Keratinocyte (primary cell): Measurements from ENCODE around the gene WDR7.

Experiments
- EZH2 ChIP-seq: IDR thresholded peaks from one replicate; pipeline ENCODE4 v1.6.1; 2012; ENCODE audit warnings: inconsistent platforms, mild to moderate bottlenecking, low read length, moderate library complexity
- TF ChIP-seq, protein P1 (sequence below), 3 experiments: IDR thresholded peaks in 1 of 3; conservative IDR thresholded peaks in 1 of 3; optimal IDR thresholded peaks in 1 of 3; 2 replicates in 2 of 3; 3 replicates in 1 of 3; pipeline versions ENCODE3 to v1.5.1; 2011; ENCODE audit warnings: low read length in 3 of 3, mild to moderate bottlenecking in 3 of 3, moderate library complexity in 2 of 3, control low read depth in 1 of 3, inconsistent platforms in 1 of 3; ENCODE audit not compliant: insufficient read depth in 2 of 3; ENCODE audit errors: extremely low read depth in 1 of 3

DNA sequence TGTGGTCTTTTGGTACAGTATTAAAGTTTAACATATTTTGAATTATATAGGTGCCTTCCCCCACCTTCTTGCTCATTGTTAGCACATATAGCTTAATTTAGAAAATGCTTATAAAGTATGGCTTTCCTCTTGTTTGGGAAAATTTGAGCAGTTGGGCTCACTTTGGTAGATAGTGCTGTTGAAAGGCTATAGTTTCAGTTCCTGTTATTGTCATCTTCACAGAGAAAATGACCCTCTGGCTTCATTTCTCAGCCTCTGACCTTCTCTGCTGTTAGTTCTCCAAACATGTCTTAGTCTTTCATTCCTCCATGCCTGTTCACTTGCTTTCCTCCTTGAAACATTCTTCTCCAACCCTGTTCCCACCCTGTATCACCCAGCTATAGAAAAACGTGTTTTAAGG, 200.6 kb downstream of the WDR7 start:
- TF ChIP-seq, protein P1, sequence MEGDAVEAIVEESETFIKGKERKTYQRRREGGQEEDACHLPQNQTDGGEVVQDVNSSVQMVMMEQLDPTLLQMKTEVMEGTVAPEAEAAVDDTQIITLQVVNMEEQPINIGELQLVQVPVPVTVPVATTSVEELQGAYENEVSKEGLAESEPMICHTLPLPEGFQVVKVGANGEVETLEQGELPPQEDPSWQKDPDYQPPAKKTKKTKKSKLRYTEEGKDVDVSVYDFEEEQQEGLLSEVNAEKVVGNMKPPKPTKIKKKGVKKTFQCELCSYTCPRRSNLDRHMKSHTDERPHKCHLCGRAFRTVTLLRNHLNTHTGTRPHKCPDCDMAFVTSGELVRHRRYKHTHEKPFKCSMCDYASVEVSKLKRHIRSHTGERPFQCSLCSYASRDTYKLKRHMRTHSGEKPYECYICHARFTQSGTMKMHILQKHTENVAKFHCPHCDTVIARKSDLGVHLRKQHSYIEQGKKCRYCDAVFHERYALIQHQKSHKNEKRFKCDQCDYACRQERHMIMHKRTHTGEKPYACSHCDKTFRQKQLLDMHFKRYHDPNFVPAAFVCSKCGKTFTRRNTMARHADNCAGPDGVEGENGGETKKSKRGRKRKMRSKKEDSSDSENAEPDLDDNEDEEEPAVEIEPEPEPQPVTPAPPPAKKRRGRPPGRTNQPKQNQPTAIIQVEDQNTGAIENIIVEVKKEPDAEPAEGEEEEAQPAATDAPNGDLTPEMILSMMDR (optimal IDR thresholded peaks at IDR 0.05 in 1 of 3, IDR thresholded peaks at IDR 0.05 in 1 of 3, conservative IDR thresholded peaks at IDR 0.05 in 1 of 3; ENCODE audit: extremely low read depth in 1 of 3, insufficient read depth in 2 of 3, low read length in 3 of 3): no peak
- no peak for TF ChIP-seq EZH2
